Midbrain (tissue), 1 donor: Measurements from ENCODE around the gene ADRM1.

Experiments used
- DNase-seq: peaks from one replicate; lab custom pipeline; 2025; lab: John Stamatoyannopoulos, UW

Gene ADRM1

GRCh38 chr20:62311832-62312661 is 9.2 kb downstream of the ADRM1 start:
- DNase-seq, result no peak

- no peak for DNase-seq
Measured at GRCh38 chr20:62312662-62312977, 9.8 kb downstream of the ADRM1 start.

GRCh38 chr20:62313021-62313420 is 10.2 kb downstream of the ADRM1 start:
- no peak for DNase-seq

- no peak for DNase-seq
Measured at GRCh38 chr20:62313460-62314338, 10.9 kb downstream of the ADRM1 start.

- no peak for DNase-seq
Measured at GRCh38 chr20:62314339-62314638, 11.5 kb downstream of the ADRM1 start.

GRCh38 chr20:62314711-62315302 is 12.0 kb downstream of the ADRM1 start:
- no peak for DNase-seq

GRCh38 chr20:62315773-62316172 is 13.0 kb downstream of the ADRM1 start:
- no peak for DNase-seq

- DNase-seq, result no peak
Measured at GRCh38 chr20:62316331-62317166, 13.8 kb downstream of the ADRM1 start.

GRCh38 chr20:62317167-62317655 is 14.4 kb downstream of the ADRM1 start:
- no peak for DNase-seq

- no peak for DNase-seq
Measured at GRCh38 chr20:62318400-62319345, 15.9 kb downstream of the ADRM1 start.

- DNase-seq, result no peak
Measured at GRCh38 chr20:62319346-62319909, 16.6 kb downstream of the ADRM1 start.

- DNase-seq, result no peak
Measured at GRCh38 chr20:62320581-62321354, 18.0 kb downstream of the ADRM1 start.

GRCh38 chr20:62321521-62321948 is 18.7 kb downstream of the ADRM1 start:
- no peak for DNase-seq

GRCh38 chr20:62321975-62322374 is 19.2 kb downstream of the ADRM1 start:
- no peak for DNase-seq

GRCh38 chr20:62322492-62323041 is 19.8 kb downstream of the ADRM1 start:
- no peak for DNase-seq

GRCh38 chr20:62323146-62323979 is 20.6 kb downstream of the ADRM1 start:
- DNase-seq, result no peak

- no peak for DNase-seq
Measured at GRCh38 chr20:62323980-62324906, 21.4 kb downstream of the ADRM1 start.
